ENCODE measurements around the gene NEK8.

GRCh38 chr17:28719021-28719433 lies 9.6 kb upstream of the NEK8 start:
- TF ChIP-seq POLR2A (IDR thresholded peaks at IDR 0.05) (peak in 1 of 4 donors; percentile 0), CTCF (IDR thresholded peaks at IDR 0.05) (no peak)
